HEK293 (cell line): ENCODE measurements around the gene RAB28.

Source experiments
- CTCF ChIA-PET: fragments of 350-600 bp; formaldehyde crosslinking; extraction: SDS; loops from one replicate; lab custom pipeline; 2021; ENCODE audit warnings: antibody characterized with exemption; lab: Yijun Ruan, JAX
- POLR2A ChIA-PET: fragments of 300-600 bp; formaldehyde crosslinking; extraction: SDS; loops from one replicate; lab custom pipeline; 2020; ENCODE audit warnings: antibody characterized with exemption, inconsistent platforms; lab: Yijun Ruan, JAX
- H3K27ac ChIP-seq: fragments of 200-500 bp; sonication (Bioruptor generic); 2 replicates; pipeline ENCODE4 v1.5.1; 2014; ENCODE audit warnings: low read depth, low read length, control low read depth, inconsistent platforms; ENCODE audit errors: extremely low read depth
- H3K36me3 ChIP-seq, 2 experiments: fragments of 200-500 bp in 1 of 2; sonication (Bioruptor generic) in 1 of 2; 1 replicate in 1 of 2; 2 replicates in 1 of 2; pipeline ENCODE4 v1.5.1; 2014 to 2017; ENCODE audit warnings: inconsistent platforms in 2 of 2, low read length in 2 of 2; ENCODE audit not compliant: control insufficient read depth in 2 of 2, insufficient read depth in 1 of 2
- H3K4me1 ChIP-seq: fragments of 200-500 bp; sonication (Bioruptor generic); 2 replicates; pipeline ENCODE4 v1.5.1; 2014; ENCODE audit warnings: mild to moderate bottlenecking, low read length, inconsistent platforms; ENCODE audit not compliant: control insufficient read depth, insufficient read depth
- H3K4me3 ChIP-seq: 2 replicates; pipeline ENCODE4 v1.5.1; 2011; ENCODE audit warnings: low read depth, mild to moderate bottlenecking, control low read depth, low read length, moderate library complexity
- H3K9me3 ChIP-seq: fragments of 200-500 bp; sonication (Bioruptor generic); 2 replicates; pipeline ENCODE4 v1.5.1; 2014; ENCODE audit warnings: low read depth, low read length, inconsistent platforms; ENCODE audit not compliant: control insufficient read depth, insufficient read depth
- BCL11A ChIP-seq: fragments of 450-650 bp; formaldehyde crosslinking; IDR thresholded peaks from 2 replicates; pipeline ENCODE4 v1.5.1; 2016; ENCODE audit warnings: low read depth, missing biosample characterization, missing genetic modification characterization
- EGR2 ChIP-seq: fragments of 450-650 bp; formaldehyde crosslinking; IDR thresholded peaks from 2 replicates; pipeline ENCODE4 v1.5.1; 2016; ENCODE audit warnings: low read depth, missing biosample characterization, missing genetic modification characterization
- GLIS1 ChIP-seq: fragments of 450-650 bp; formaldehyde crosslinking; IDR thresholded peaks from 2 replicates; pipeline ENCODE4 v1.5.1; 2016; ENCODE audit warnings: missing biosample characterization, missing genetic modification characterization
- GLIS2 ChIP-seq: fragments of 450-650 bp; formaldehyde crosslinking; IDR thresholded peaks from 2 replicates; pipeline ENCODE4 v1.5.1; 2016; ENCODE audit warnings: missing biosample characterization, missing genetic modification characterization
- KLF1 ChIP-seq: fragments of 450-650 bp; formaldehyde crosslinking; IDR thresholded peaks from 2 replicates; pipeline ENCODE4 v1.5.1; 2016; ENCODE audit warnings: missing biosample characterization, missing genetic modification characterization
- SCRT2 ChIP-seq: fragments of 450-650 bp; formaldehyde crosslinking; IDR thresholded peaks from 2 replicates; pipeline ENCODE4 v1.5.1; 2016; ENCODE audit warnings: missing biosample characterization, missing genetic modification characterization
- SP2 ChIP-seq: fragments of 450-650 bp; formaldehyde crosslinking; IDR thresholded peaks from 2 replicates; pipeline ENCODE4 v1.5.1; 2016; ENCODE audit warnings: missing biosample characterization, missing genetic modification characterization
- ZBTB8A ChIP-seq: fragments of 450-650 bp; formaldehyde crosslinking; IDR thresholded peaks from 2 replicates; pipeline ENCODE4 v1.5.1; 2016; ENCODE audit warnings: missing biosample characterization, missing genetic modification characterization
- ZFP41 ChIP-seq: fragments of 450-650 bp; formaldehyde crosslinking; IDR thresholded peaks from 2 replicates; pipeline ENCODE4 v1.5.1; 2016; ENCODE audit warnings: missing biosample characterization, missing genetic modification characterization, borderline replicate concordance
- ZFP69B ChIP-seq: fragments of 450-650 bp; formaldehyde crosslinking; IDR thresholded peaks from 2 replicates; pipeline ENCODE4 v1.5.1; 2016; ENCODE audit warnings: missing biosample characterization, missing genetic modification characterization
- ZNF132 ChIP-seq: fragments of 450-650 bp; formaldehyde crosslinking; IDR thresholded peaks from 2 replicates; pipeline ENCODE4 v1.5.1; 2017; ENCODE audit warnings: missing biosample characterization, missing genetic modification characterization, borderline replicate concordance
- ZNF324 ChIP-seq: fragments of 450-650 bp; formaldehyde crosslinking; IDR thresholded peaks from 2 replicates; pipeline ENCODE4 v1.5.1; 2016; ENCODE audit warnings: missing biosample characterization, missing genetic modification characterization
- ZNF354C ChIP-seq: fragments of 450-650 bp; formaldehyde crosslinking; IDR thresholded peaks from 2 replicates; pipeline ENCODE4 v1.5.1; 2016; ENCODE audit warnings: missing biosample characterization, missing genetic modification characterization, low read depth, borderline replicate concordance
- ZNF394 ChIP-seq: fragments of 450-650 bp; formaldehyde crosslinking; IDR thresholded peaks from 2 replicates; pipeline ENCODE4 v1.5.1; 2016; ENCODE audit warnings: missing biosample characterization, missing genetic modification characterization, mild to moderate bottlenecking, moderate library complexity, borderline replicate concordance
- ZNF473 ChIP-seq: fragments of 450-650 bp; formaldehyde crosslinking; IDR thresholded peaks from 2 replicates; pipeline ENCODE4 v1.5.1; 2017; ENCODE audit warnings: missing biosample characterization, missing genetic modification characterization
- ZNF549 ChIP-seq: fragments of 450-650 bp; IDR thresholded peaks from 2 replicates; pipeline ENCODE4 v1.5.1; 2018; ENCODE audit warnings: missing biosample characterization, missing genetic modification characterization, mild to moderate bottlenecking, inconsistent platforms, moderate library complexity
- ZNF558 ChIP-seq: fragments of 450-650 bp; formaldehyde crosslinking; IDR thresholded peaks from 2 replicates; pipeline ENCODE4 v1.5.1; 2016; ENCODE audit warnings: missing biosample characterization, missing genetic modification characterization
- ZNF560 ChIP-seq: fragments of 450-650 bp; formaldehyde crosslinking; IDR thresholded peaks from 2 replicates; pipeline ENCODE4 v1.5.1; 2017; ENCODE audit warnings: missing biosample characterization, missing genetic modification characterization, borderline replicate concordance
- ZNF610 ChIP-seq: fragments of 450-650 bp; formaldehyde crosslinking; IDR thresholded peaks from 2 replicates; pipeline ENCODE4 v1.5.1; 2016; ENCODE audit warnings: missing biosample characterization, missing genetic modification characterization, borderline replicate concordance
- ZNF701 ChIP-seq: fragments of 450-650 bp; formaldehyde crosslinking; IDR thresholded peaks from 2 replicates; pipeline ENCODE4 v1.5.1; 2016; ENCODE audit warnings: missing biosample characterization, missing genetic modification characterization
- ZNF777 ChIP-seq: fragments of 450-650 bp; formaldehyde crosslinking; IDR thresholded peaks from 2 replicates; pipeline ENCODE4 v1.5.1; 2017; ENCODE audit warnings: missing biosample characterization, missing genetic modification characterization, borderline replicate concordance
- TF ChIP-seq, protein P1 (sequence below): fragments of 450-650 bp; formaldehyde crosslinking; IDR thresholded peaks from 2 replicates; pipeline ENCODE4 v1.5.1; 2017; ENCODE audit warnings: missing biosample characterization, mild to moderate bottlenecking, missing genetic modification characterization, moderate library complexity
- TF ChIP-seq, protein P2 (sequence below): fragments of 450-650 bp; formaldehyde crosslinking; IDR thresholded peaks from 2 replicates; pipeline ENCODE4 v1.5.1; 2016; ENCODE audit warnings: missing biosample characterization, missing genetic modification characterization

Gene RAB28

DNA sequence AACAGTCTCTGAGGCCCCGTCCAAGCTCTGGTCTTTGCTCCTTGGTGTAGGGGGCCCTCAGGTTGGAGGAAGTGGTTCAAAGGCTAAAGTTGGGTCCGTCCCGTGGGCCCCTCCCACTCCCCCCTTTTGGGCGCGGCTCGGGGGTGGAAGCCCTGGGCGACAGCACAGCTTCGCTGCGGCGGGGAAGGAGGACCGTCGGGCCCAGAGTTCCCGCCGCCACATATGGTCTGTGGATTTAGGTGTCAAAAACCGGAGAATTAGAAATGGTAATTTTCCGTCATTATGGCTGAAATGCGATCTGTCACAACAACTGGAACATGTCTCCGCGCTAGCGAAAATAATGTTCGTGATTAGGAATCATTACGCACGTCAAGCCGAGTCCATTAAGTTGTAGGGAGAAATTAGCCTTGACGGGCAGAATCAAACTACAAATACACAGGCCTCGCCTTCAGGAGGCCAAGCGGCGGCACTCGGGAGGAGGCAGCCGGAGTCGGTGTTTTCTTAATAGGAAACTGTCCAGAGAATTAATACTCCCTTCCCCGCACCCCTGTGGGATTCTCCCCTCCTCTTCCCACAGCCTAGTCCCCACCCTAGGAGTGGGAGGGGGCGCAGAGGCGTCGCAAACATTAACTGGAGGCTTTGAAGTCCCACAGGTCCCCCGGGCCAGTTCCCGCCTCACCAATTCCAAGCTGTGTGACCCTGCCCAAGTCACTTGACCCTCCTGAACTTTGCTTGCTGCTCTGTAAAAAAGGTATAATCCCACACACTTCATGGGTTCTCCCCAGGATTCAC is 45.2 kb upstream of the RAB28 start:
- no peak overlapping the region for H3K27ac ChIP-seq
- TF ChIP-seq, protein P1, sequence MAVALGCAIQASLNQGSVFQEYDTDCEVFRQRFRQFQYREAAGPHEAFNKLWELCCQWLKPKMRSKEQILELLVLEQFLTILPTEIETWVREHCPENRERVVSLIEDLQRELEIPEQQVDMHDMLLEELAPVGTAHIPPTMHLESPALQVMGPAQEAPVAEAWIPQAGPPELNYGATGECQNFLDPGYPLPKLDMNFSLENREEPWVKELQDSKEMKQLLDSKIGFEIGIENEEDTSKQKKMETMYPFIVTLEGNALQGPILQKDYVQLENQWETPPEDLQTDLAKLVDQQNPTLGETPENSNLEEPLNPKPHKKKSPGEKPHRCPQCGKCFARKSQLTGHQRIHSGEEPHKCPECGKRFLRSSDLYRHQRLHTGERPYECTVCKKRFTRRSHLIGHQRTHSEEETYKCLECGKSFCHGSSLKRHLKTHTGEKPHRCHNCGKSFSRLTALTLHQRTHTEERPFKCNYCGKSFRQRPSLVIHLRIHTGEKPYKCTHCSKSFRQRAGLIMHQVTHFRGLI (tag by site-specific recombination), result no peak
- no peak for TF ChIP-seq SCRT2 (tag by site-specific recombination)
- no peak for TF ChIP-seq ZFP41 (tag by site-specific recombination)
- TF ChIP-seq KLF1 (tag by site-specific recombination), result no peak
- no peak for TF ChIP-seq ZNF132 (tag by site-specific recombination)
- peak; percentile 31; the same call in 1 of the 2 replicates for TF ChIP-seq EGR2 (tag by site-specific recombination)
- TF ChIP-seq ZNF610 (tag by site-specific recombination), result no peak
- no peaks in the 10 kb centered on the region for H3K36me3 ChIP-seq
- ChIA-PET CTCF (no interaction called here), POLR2A (no interaction called here)
- H3K4me1 ChIP-seq, result no peaks in the 10 kb centered on the region
- no peaks in the 10 kb centered on the region; the same call in 1 of the 2 replicates for H3K9me3 ChIP-seq
- H3K4me3 ChIP-seq, result no peak overlapping the region

DNA sequence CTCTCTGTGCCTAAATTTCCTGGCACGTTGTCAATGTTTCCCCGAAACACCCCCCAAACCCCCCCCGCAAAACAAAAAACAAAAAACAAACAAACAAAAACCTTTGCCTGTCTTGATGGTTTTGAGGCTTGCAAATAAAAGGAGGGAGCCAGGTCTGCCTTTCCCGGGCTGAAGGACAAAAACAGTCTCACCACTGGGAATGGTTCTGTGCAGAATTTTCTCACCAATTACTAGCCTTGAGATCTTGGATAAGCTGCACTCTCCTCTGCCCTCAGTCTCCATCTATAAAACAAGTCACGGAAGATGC is 44.6 kb upstream of the RAB28 start:
- no peaks in the 10 kb centered on the region for H3K36me3 ChIP-seq
- TF ChIP-seq ZNF324 (tag by site-specific recombination) (no peak), ZNF394 (tag by site-specific recombination) (no peak), ZNF354C (tag by site-specific recombination) (no peak), ZNF560 (no peak), BCL11A (tag by site-specific recombination) (no peak), ZNF701 (tag by site-specific recombination) (no peak), ZNF777 (tag by site-specific recombination) (no peak), ZBTB8A (tag by site-specific recombination) (no peak), GLIS2 (tag by site-specific recombination) (no peak), ZFP69B (no peak), ZNF558 (tag by site-specific recombination) (no peak), GLIS1 (tag by site-specific recombination) (no peak), ZNF549 (tag by site-specific recombination) (no peak), SP2 (tag by site-specific recombination) (no peak), ZNF473 (no peak)
- TF ChIP-seq, protein P2, sequence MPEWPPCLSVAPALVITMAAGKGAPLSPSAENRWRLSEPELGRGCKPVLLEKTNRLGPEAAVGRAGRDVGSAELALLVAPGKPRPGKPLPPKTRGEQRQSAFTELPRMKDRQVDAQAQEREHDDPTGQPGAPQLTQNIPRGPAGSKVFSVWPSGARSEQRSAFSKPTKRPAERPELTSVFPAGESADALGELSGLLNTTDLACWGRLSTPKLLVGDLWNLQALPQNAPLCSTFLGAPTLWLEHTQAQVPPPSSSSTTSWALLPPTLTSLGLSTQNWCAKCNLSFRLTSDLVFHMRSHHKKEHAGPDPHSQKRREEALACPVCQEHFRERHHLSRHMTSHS (tag by site-specific recombination), result no peak
- POLR2A ChIA-PET, result no interaction called here
- H3K4me3 ChIP-seq, result no peak overlapping the region
- CTCF ChIA-PET, result no interaction called here
- no peaks in the 10 kb centered on the region for H3K4me1 ChIP-seq
- H3K27ac ChIP-seq, result no peak overlapping the region
- H3K9me3 ChIP-seq, result no peaks in the 10 kb centered on the region; the same call in 1 of the 2 replicates
